Endothelial cell of umbilical vein (primary cell): ENCODE results near the gene USP12. TPM values are rescaled to one million over a fixed set of nuclear protein-coding genes. Genes with fewer than 3 reads are reported as not detected.
"Not testable (repeated sequence)": the region's sequence is repeated elsewhere in the genome, so short reads cannot be mapped to it uniquely, and the experiment has no call there.

Experiments
- BruUV-seq: library from RNA; stranded (reverse); fragments of 400-500 nt; replicated peaks from 2 replicates; lab custom pipeline; 2021; lab: Mats Ljungman, UMichigan
- CTCF ChIA-PET: fragments of 300-600, 350-600 bp; sonication (Branson Sonifier 250); formaldehyde crosslinking; loops from one replicate; lab custom pipeline; 2021; ENCODE audit warnings: antibody characterized with exemption, inconsistent platforms; lab: Charles Lee
- POLR2A ChIA-PET: fragments of 300-600, 350-600 bp; sonication (Branson Sonifier 250); formaldehyde crosslinking; loops from one replicate; lab custom pipeline; 2021; ENCODE audit warnings: antibody characterized with exemption, inconsistent platforms; lab: Charles Lee
- DNase-seq: peaks from one replicate; pipeline ENCODE4 v3.0.0-alpha.2; 2011; ENCODE audit warnings: low read depth, low spot score
- FAIRE-seq: peaks from 2 replicates; lab custom pipeline; 2011; peaks lifted over from hg19 to GRCh38; lab: Jason Lieb, UNC
- H2AFZ ChIP-seq: 2 replicates; pipeline ENCODE4 v1.6.0; 2012; ENCODE audit warnings: low read depth, low read length, control low read depth, inconsistent platforms
- H3K27ac ChIP-seq: 2 replicates; pipeline ENCODE4 v1.5.1; 2011; ENCODE audit warnings: low read depth, mild to moderate bottlenecking, control low read depth, low read length, moderate library complexity; ENCODE audit not compliant: insufficient read depth
- H3K27me3 ChIP-seq, 2 experiments: 2 replicates each; pipeline versions ENCODE4 v1.6.0 to v1.6.1; 2011; ENCODE audit warnings: low read length in 2 of 2, mixed read lengths in 1 of 2; ENCODE audit not compliant: control insufficient read depth in 2 of 2, insufficient read depth in 2 of 2
- H3K36me3 ChIP-seq, 2 experiments: 2 replicates in 1 of 2; 3 replicates in 1 of 2; pipeline ENCODE4 v1.5.1; 2011; ENCODE audit warnings: low read length in 2 of 2, mild to moderate bottlenecking in 1 of 2, moderate library complexity in 1 of 2; ENCODE audit not compliant: control insufficient read depth in 2 of 2, insufficient read depth in 2 of 2; ENCODE audit errors: extremely low read depth in 1 of 2
- H3K4me1 ChIP-seq: 3 replicates; pipeline ENCODE4 v1.5.1; 2011; ENCODE audit warnings: mild to moderate bottlenecking, low read length; ENCODE audit not compliant: control insufficient read depth, insufficient read depth; ENCODE audit errors: extremely low read depth
- H3K4me2 ChIP-seq: 2 replicates; pipeline ENCODE4 v1.6.1; 2011; ENCODE audit warnings: low read length, control low read depth, mixed read lengths; ENCODE audit not compliant: insufficient read depth
- H3K4me3 ChIP-seq, 3 experiments: fragments of 200-600 bp in 1 of 3; sonication (generic), shearing (Covaris generic) in 1 of 3; replicated peaks in 1 of 3; 2 replicates each; pipeline ENCODE4 v1.5.1; 2011 to 2016; ENCODE audit warnings: control low read depth in 3 of 3, low read length in 3 of 3, mild to moderate bottlenecking in 2 of 3, inconsistent platforms in 1 of 3, low read depth in 1 of 3, moderate library complexity in 1 of 3; ENCODE audit not compliant: insufficient read depth in 1 of 3
- H3K79me2 ChIP-seq: 2 replicates; pipeline ENCODE4 v1.6.0; 2012; ENCODE audit warnings: low read length, inconsistent platforms; ENCODE audit not compliant: control insufficient read depth, insufficient read depth
- H3K9ac ChIP-seq: replicated peaks from 2 replicates; pipeline ENCODE3; 2011; ENCODE audit warnings: low read length, control low read depth; ENCODE audit not compliant: insufficient read depth; ENCODE audit errors: extremely low read depth
- H3K9me1 ChIP-seq: replicated peaks from 3 replicates; pipeline ENCODE4 v1.6.0; 2011; ENCODE audit warnings: mild to moderate bottlenecking, low read length; ENCODE audit not compliant: control insufficient read depth, insufficient read depth; ENCODE audit errors: extremely low read depth
- H3K9me3 ChIP-seq: replicated peaks from 2 replicates; pipeline ENCODE4 v1.5.1; 2012; ENCODE audit warnings: low read length, inconsistent platforms; ENCODE audit not compliant: control insufficient read depth, insufficient read depth
- H4K20me1 ChIP-seq: replicated peaks from 2 replicates; pipeline ENCODE3; 2011; ENCODE audit warnings: mild to moderate bottlenecking, low read length; ENCODE audit not compliant: control insufficient read depth, insufficient read depth; ENCODE audit errors: extremely low read depth
- GATA2 ChIP-seq: IDR thresholded peaks from 2 replicates; pipeline ENCODE4 v1.7.0; 2011; ENCODE audit warnings: low read depth, mild to moderate bottlenecking, moderate library complexity, mixed read lengths, low read length; ENCODE audit not compliant: insufficient read length, insufficient read depth
- dilution Hi-C: fragments of 300-500 bp; cut with MboI; formaldehyde crosslinking; loops from one replicate; pipeline ENCODE4 v1.15.0; 2019; ENCODE audit warnings: low sequenced_read_pairs; ENCODE audit not compliant: extremely low pct_ligation_motif_present
- intact Hi-C: fragments of 100-400 bp; cut with micrococcal nuclease; formaldehyde crosslinking; loops from one replicate; pipeline ENCODE4 v1.10.0; 2022
- polyA plus RNA-seq, 4 experiments: library from polyadenylated mRNA; depleted of rRNA in 3 of 4; stranded (reverse) in 3 of 4; unstranded in 1 of 4; fragments of >200 nt; gene quantifications; 2 replicates each; pipeline versions ENCODE4 v1.2.1 to v1.2.3, GENCODE V29; 2011 to 2012; ENCODE audit warnings: missing spikeins in 1 of 4
- total RNA-seq: library from RNA; stranded (reverse); gene quantifications from 2 replicates; pipeline ENCODE4 v1.2.3, GENCODE V29; 2021

USP12 gene
- total and polyA plus RNA-seq, 2 donors (not counting 3 experiments of a cell fraction or from before 2014, with no cell fraction given): 6.2 to 33.4 TPM

- H3K4me2 ChIP-seq: no peak overlapping the region
- no peaks in the 10 kb centered on the region for H3K79me2 ChIP-seq
- no peak for TF ChIP-seq GATA2
- no peak overlapping the region for H3K9ac ChIP-seq
- H3K9me1 ChIP-seq: no peaks in the 10 kb centered on the region
- intact Hi-C loops (no loop called here), dilution Hi-C loops (no loop called here)
- DNase-seq (no peak), FAIRE-seq (no peak)
- no peak overlapping the region for H3K4me3 ChIP-seq
- no peaks in the 10 kb centered on the region for H3K9me3 ChIP-seq
- POLR2A ChIA-PET: no interaction called here
- H3K36me3 ChIP-seq: no peaks in the 10 kb centered on the region
- no peaks in the 10 kb centered on the region for H4K20me1 ChIP-seq
- no peak overlapping the region for H3K27ac ChIP-seq
- H3K27me3 ChIP-seq: no peaks in the 10 kb centered on the region
- CTCF ChIA-PET: interaction anchor here (1.0 kb wide), 1 partner anchor 231 kb away, joined by 5 read pairs; the partner anchor contains the start of gene MTIF3
- H2AFZ ChIP-seq: no peak overlapping the region
- BruUV-seq: no TSS peak
- H3K4me1 ChIP-seq: no peaks in the 10 kb centered on the region
These were observed 48.0 kb upstream of the USP12 start for GRCh38 chr13:27219611-27220010.

- POLR2A ChIA-PET, H3K4me2 ChIP-seq, CTCF ChIA-PET, H3K27me3 ChIP-seq, H3K27ac ChIP-seq, H2AFZ ChIP-seq, H3K79me2 ChIP-seq, dilution Hi-C loops, BruUV-seq, H3K9me3 ChIP-seq, H3K4me3 ChIP-seq, H3K9me1 ChIP-seq, H3K36me3 ChIP-seq, H4K20me1 ChIP-seq, intact Hi-C loops, H3K9ac ChIP-seq, FAIRE-seq, H3K4me1 ChIP-seq, DNase-seq: not testable (repeated sequence)
These were observed 47.2 kb upstream of the USP12 start for GRCh38 chr13:27218861-27219260.

- intact Hi-C loops, BruUV-seq, H3K4me3 ChIP-seq, H3K4me1 ChIP-seq, H3K9me1 ChIP-seq, DNase-seq, H3K4me2 ChIP-seq, H3K27ac ChIP-seq, H3K27me3 ChIP-seq, H3K9me3 ChIP-seq, H3K36me3 ChIP-seq, H4K20me1 ChIP-seq, H3K9ac ChIP-seq, H2AFZ ChIP-seq, H3K79me2 ChIP-seq, dilution Hi-C loops, FAIRE-seq, POLR2A ChIA-PET, CTCF ChIA-PET: not testable (repeated sequence)
These were observed 46.2 kb upstream of the USP12 start for GRCh38 chr13:27217791-27218190.

- H3K79me2 ChIP-seq, FAIRE-seq, BruUV-seq, H3K27me3 ChIP-seq, H3K27ac ChIP-seq, dilution Hi-C loops, intact Hi-C loops, POLR2A ChIA-PET, CTCF ChIA-PET, DNase-seq, H3K4me2 ChIP-seq, H3K36me3 ChIP-seq, H3K9me3 ChIP-seq, H2AFZ ChIP-seq, H3K9ac ChIP-seq, H3K9me1 ChIP-seq, H3K4me1 ChIP-seq, H3K4me3 ChIP-seq, H4K20me1 ChIP-seq: not testable (repeated sequence)
These were observed 41.8 kb upstream of the USP12 start for GRCh38 chr13:27213386-27213785.
